ENCODE data around the gene TENT5C.

Gene TENT5C

GRCh38 chr1:117612517-117613248 lies 6.8 kb downstream of the TENT5C start:
- DNase-seq (ENCODE audit: low spot score): no peak

- DNase-seq (ENCODE audit: low spot score): no peak
Observed at GRCh38 chr1:117613249-117613968, 7.6 kb downstream of the TENT5C start.

- no peak for DNase-seq (ENCODE audit: low spot score)
Observed at GRCh38 chr1:117613969-117614729, 8.3 kb downstream of the TENT5C start.

DNA sequence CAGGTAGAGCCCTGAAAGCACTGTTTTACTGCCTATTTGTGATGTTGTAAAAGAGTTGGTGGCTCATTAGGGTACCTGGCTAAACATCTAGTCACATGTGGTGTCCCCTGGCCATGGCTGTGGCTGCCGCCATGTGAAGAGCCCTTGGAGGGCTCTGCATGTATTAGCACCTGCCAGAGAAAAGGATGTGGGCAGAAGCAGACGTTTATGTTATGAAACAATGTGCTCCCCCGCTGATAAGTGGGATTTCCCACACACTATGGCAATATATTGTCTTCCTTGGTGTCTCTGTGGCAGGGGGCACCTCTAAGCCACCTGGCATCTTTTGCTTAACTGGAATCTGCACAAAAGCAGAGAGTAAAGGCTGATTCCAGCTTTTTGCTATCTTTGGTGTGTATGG lies 9.6 kb downstream of the TENT5C start:
- DNase-seq (ENCODE audit: low spot score): no peak

DNA sequence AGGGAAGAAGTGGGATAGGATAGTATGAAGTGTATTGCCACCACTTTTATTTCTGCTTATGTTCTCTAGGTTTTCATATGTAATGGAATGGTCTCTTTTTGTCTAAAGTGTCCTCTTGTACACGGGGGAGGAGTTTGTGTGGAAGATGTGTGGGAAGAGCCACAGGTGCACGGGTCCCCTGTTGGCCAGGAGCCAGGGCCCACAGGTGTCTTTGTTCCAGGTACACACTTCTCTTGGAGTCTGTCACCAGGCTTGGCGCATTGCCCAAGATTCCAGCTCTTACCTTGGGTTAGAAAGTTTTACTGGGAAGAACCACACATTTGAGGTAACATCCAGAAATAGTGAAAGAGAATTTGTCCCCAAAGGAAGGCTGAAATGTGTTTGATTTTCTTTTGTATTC lies 10.5 kb downstream of the TENT5C start:
- DNase-seq (ENCODE audit: low spot score): no peak

GRCh38 chr1:117616967-117617366 lies 11.1 kb downstream of the TENT5C start:
- DNase-seq (ENCODE audit: low spot score): no peak

DNA sequence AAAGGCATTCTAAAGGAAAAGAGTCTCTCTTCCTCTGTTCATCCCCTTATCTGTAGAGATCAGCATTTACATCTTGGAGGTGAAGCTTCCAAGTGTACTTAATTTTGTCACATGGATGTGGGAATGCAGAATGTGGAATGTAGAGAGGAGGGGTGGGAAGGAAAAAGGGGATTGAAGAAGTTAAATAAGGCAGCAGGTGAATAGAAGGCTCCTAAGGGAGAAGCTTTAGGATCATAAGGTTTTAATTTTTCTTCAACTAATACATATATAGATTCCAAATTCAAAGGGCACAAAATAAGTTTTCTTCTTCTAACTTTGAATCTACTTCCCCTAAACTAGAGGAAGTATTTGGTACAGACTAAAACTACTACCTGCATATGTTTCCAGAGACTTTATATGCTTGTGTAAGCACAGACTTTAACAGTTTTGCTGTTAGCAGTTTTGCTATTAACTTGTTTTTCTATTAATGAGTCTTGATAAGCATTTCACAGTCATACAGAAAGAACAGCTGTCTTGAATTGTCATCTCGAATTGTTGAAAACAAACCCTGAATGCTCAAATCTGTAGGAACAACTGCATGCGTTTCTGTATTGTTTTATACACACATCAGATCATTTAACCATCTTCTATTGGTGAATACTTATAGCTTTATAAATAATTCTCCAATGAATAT lies 12.7 kb downstream of the TENT5C start:
- no peak for DNase-seq (ENCODE audit: low spot score)

GRCh38 chr1:117620440-117620839 lies 14.6 kb downstream of the TENT5C start:
- DNase-seq (ENCODE audit: low spot score): no peak

- DNase-seq (ENCODE audit: low spot score): no peak
Observed at GRCh38 chr1:117621316-117621715, 15.5 kb downstream of the TENT5C start.

- no peak for DNase-seq (ENCODE audit: low spot score)
Observed at GRCh38 chr1:117622726-117623125, 16.9 kb downstream of the TENT5C start.

GRCh38 chr1:117623141-117623540 lies 17.3 kb downstream of the TENT5C start:
- DNase-seq (ENCODE audit: low spot score): no peak

- DNase-seq (ENCODE audit: low spot score): no peak
Observed at GRCh38 chr1:117623698-117624097, 17.9 kb downstream of the TENT5C start.

DNA sequence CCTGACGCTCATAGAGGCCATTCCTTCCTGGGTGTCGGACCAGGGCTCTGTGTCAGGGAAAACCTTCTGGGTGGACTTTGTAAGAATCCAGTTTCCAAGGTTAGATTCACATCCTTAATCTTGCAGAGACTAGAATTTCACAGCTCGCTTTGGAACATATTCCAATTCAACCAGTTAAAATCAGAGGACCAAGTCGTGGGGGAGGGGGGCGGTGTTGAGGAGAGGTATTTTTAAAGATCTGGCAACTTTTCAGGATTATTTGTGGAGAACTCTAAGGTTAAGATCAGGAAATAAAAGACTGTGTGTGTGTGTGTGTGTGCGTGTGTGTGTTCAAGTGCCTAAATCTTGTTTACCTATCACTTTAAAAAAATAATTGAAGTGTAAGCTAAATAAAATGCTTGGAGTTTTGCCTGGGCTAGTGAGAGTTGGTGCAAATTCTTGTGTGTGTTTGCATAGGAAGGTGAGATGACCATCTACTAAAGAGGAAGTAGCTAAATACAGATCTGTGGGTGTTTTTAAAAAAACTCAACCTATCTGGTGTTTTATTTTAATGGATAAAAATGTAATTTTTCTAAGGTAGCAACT lies 21.8 kb downstream of the TENT5C start:
- no peak for DNase-seq (ENCODE audit: low spot score)

DNA sequence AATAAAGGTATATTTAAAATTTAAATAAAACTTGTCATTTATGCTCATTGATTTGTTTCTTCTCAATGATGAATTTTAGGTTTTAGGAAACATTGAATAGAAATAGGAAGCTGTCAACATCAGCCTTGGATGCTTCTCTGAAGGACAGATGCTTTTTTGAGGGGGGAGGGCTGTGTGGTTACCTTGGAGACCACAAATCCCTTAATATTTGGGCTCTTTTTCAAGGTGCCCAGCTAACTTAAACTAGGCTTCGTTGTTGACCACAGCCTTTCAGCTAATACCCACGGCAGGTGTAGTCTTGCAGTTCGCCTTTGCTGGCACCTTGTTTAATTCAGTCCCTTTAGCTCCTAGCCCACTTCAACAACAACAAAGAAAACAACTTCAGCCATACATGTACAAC lies 22.5 kb downstream of the TENT5C start:
- DNase-seq (ENCODE audit: low spot score): no peak

- no peak for DNase-seq (ENCODE audit: low spot score)
Observed at GRCh38 chr1:117629625-117630422, 24.0 kb downstream of the TENT5C start.

DNA sequence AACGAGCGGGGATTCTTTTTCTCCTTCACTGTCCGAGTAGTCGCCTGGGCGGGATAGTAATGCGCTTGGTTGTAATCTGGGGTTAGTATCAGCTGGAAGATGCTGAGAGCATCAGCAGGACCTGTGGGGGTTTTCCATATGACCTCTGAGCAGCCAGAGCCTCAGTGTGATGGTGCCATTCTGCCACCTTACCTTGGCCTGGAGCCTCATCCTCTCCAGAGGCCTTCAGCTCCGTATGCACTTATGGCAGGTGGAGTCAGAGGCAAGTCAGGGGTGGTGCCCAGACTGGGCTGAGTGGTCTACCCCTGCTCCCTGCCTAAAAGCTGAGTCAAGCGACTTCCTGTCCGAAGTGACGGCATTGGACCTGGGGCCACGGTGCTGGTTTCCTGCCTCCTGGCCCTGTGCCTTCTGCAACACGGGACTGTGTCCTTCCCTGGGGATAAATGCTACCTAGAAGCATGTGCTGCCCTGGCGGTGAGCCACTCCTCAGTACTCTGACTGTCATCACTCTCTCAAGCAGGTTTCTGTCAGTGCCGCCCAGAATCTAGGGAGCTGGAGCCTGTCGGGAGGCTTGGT lies 24.7 kb downstream of the TENT5C start:
- DNase-seq (ENCODE audit: low spot score): no peak

DNA sequence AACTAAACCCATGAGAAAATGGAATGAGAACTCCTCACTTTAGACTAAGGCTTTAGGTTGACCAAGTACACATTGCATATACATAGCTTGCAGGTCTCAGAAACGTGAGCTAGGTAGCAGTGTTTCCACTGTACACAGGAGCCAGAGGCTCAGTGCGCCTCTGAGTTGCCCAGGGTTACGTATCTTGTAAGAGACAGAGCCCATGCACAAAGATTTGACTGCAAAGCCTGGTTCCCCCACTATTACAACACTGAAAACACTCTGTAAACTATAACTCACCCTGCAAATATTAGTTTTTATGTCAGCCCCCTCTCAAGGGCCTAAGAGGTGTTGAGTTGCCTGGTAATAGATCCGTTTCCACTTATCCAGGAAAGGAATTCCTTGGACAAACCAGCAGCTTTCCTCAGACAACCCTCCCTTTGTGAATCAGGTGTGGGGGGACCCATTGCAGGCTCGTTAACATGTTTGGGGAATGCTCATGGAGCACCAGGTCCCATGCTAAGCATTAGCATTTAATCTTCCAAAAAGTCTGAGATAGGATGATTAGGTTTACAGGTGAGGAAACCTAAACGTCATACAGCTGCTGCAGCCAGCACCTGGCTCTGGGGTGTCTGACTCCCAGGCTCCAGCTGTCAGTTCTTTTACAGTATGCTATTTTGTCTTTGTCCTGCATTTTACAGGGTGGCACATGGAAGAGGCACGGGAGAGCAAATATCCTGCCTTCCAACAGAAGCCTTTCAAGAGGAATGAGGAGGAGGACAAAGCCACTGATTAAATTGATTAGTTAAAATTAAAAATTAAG lies 25.7 kb downstream of the TENT5C start:
- DNase-seq (ENCODE audit: low spot score): no peak

GRCh38 chr1:117632269-117633067 lies 26.6 kb downstream of the TENT5C start:
- no peak for DNase-seq (ENCODE audit: low spot score)

DNA sequence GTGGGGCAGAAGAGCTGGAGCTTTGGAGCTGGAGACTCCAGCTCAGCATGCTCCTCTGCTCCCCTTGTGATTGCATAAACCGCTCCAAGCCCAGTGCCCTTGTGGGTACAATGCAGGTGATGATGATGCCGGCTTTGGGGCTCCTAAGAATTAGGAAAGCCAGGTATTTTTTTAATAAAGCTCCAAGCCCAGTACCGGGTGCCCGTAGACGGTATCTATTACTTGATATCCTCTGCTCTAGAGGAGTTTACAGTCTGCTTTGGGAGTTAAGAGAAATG lies 27.2 kb downstream of the TENT5C start:
- DNase-seq (ENCODE audit: low spot score): no peak

Data from SK-N-DZ (cell line).